BE2C (cell line): ENCODE measurements around the gene MAP3K7.

Experiments
- DNase-seq: peaks from one replicate; pipeline ENCODE4 v3.0.0-alpha.2; 2020
- H3K27me3 ChIP-seq: fragments of 250-450 bp; sonication (Bioruptor Pico); 2 replicates; pipeline ENCODE4 v1.5.1; 2020; ENCODE audit warnings: mild to moderate bottlenecking
- H3K36me3 ChIP-seq: fragments of 250-450 bp; sonication (Bioruptor Pico); 2 replicates; pipeline ENCODE4 v1.5.1; 2020; ENCODE audit warnings: mild to moderate bottlenecking
- H3K4me1 ChIP-seq: fragments of 250-450 bp; sonication (Bioruptor Pico); 2 replicates; pipeline ENCODE4 v1.5.1; 2020
- H3K4me3 ChIP-seq: 2 replicates; pipeline ENCODE4 v1.5.1; 2011; ENCODE audit warnings: low read depth, low read length
- H3K9me3 ChIP-seq: fragments of 250-450 bp; sonication (Bioruptor Pico); 2 replicates; pipeline ENCODE4 v1.5.1; 2020
- CTCF ChIP-seq: IDR thresholded peaks from 2 replicates; pipeline ENCODE4 v1.5.1; 2012; ENCODE audit warnings: mild to moderate bottlenecking, low read depth, low read length

The MAP3K7 gene

GRCh38 chr6:90483956-90484355, 102.9 kb downstream of the MAP3K7 start:
- Histone ChIP-seq H3K27me3 (peaks cover 8% of the 10 kb centered on the region; the same call in 1 of the 2 replicates), H3K9me3 (no peaks in the 10 kb centered on the region), H3K4me1 (no peaks in the 10 kb centered on the region), H3K4me3 (no peak overlapping the region), H3K36me3 (no peaks in the 10 kb centered on the region)
- no peak for DNase-seq
- no peak for TF ChIP-seq CTCF

- DNase-seq = no peak
- no peak for TF ChIP-seq CTCF
These were observed 103.6 kb downstream of the MAP3K7 start for GRCh38 chr6:90483116-90483839.

GRCh38 chr6:90480666-90481065, 106.2 kb downstream of the MAP3K7 start:
- no peak for TF ChIP-seq CTCF
- H3K4me1 ChIP-seq = no peaks in the 10 kb centered on the region
- DNase-seq = no peak

More at GRCh38 chr6:90483116-90483839, 103.6 kb downstream of the MAP3K7 start:
- Histone ChIP-seq H3K4me3 (no peak overlapping the region), H3K4me1 (no peaks in the 10 kb centered on the region), H3K36me3 (no peaks in the 10 kb centered on the region), H3K27me3 (peaks cover 8% of the 10 kb centered on the region; the same call in 1 of the 2 replicates), H3K9me3 (no peaks in the 10 kb centered on the region)

GRCh38 chr6:90479603-90479926, 107.3 kb downstream of the MAP3K7 start:
- Histone ChIP-seq H3K4me1 (no peaks in the 10 kb centered on the region), H3K27me3 (peaks cover 8% of the 10 kb centered on the region; the same call in 1 of the 2 replicates), H3K4me3 (no peak overlapping the region), H3K36me3 (no peaks in the 10 kb centered on the region), H3K9me3 (no peaks in the 10 kb centered on the region)
- no peak for TF ChIP-seq CTCF
- no peak for DNase-seq

More at GRCh38 chr6:90480666-90481065, 106.2 kb downstream of the MAP3K7 start:
- no peaks in the 10 kb centered on the region for H3K36me3 ChIP-seq
- H3K27me3 ChIP-seq = peaks cover 8% of the 10 kb centered on the region; the same call in 1 of the 2 replicates
- H3K4me3 ChIP-seq = no peak overlapping the region
- no peaks in the 10 kb centered on the region for H3K9me3 ChIP-seq

- TF ChIP-seq CTCF = peak; percentile 90
- H3K4me3 ChIP-seq = no peak overlapping the region
- peak; percentile 87 for DNase-seq
- no peaks in the 10 kb centered on the region for H3K4me1 ChIP-seq
- H3K36me3 ChIP-seq = no peaks in the 10 kb centered on the region
- H3K9me3 ChIP-seq = no peaks in the 10 kb centered on the region
- H3K27me3 ChIP-seq = peaks cover 8% of the 10 kb centered on the region; the same call in 1 of the 2 replicates
These were observed 107.9 kb downstream of the MAP3K7 start for GRCh38 chr6:90478789-90479602.

- Histone ChIP-seq H3K27me3 (peaks cover 8% of the 10 kb centered on the region; the same call in 1 of the 2 replicates), H3K4me1 (no peaks in the 10 kb centered on the region), H3K9me3 (no peaks in the 10 kb centered on the region), H3K4me3 (no peak overlapping the region), H3K36me3 (no peaks in the 10 kb centered on the region)
- TF ChIP-seq CTCF = no peak
- no peak for DNase-seq
These were observed 108.6 kb downstream of the MAP3K7 start for GRCh38 chr6:90478278-90478677.
